HG03103 (cell line): ENCODE results near the gene ARRB2.
"Not testable (repeated sequence)": the region's sequence is repeated elsewhere in the genome, so short reads cannot be mapped to it uniquely, and the experiment has no call there.

Experiments used
- ATAC-seq: cut with Tn5 transposase; IDR thresholded peaks from one replicate; pipeline ENCODE4 v1.9.1; 2021; ENCODE audit warnings: low read depth; ENCODE audit not compliant: unreplicated experiment

ARRB2 gene

DNA sequence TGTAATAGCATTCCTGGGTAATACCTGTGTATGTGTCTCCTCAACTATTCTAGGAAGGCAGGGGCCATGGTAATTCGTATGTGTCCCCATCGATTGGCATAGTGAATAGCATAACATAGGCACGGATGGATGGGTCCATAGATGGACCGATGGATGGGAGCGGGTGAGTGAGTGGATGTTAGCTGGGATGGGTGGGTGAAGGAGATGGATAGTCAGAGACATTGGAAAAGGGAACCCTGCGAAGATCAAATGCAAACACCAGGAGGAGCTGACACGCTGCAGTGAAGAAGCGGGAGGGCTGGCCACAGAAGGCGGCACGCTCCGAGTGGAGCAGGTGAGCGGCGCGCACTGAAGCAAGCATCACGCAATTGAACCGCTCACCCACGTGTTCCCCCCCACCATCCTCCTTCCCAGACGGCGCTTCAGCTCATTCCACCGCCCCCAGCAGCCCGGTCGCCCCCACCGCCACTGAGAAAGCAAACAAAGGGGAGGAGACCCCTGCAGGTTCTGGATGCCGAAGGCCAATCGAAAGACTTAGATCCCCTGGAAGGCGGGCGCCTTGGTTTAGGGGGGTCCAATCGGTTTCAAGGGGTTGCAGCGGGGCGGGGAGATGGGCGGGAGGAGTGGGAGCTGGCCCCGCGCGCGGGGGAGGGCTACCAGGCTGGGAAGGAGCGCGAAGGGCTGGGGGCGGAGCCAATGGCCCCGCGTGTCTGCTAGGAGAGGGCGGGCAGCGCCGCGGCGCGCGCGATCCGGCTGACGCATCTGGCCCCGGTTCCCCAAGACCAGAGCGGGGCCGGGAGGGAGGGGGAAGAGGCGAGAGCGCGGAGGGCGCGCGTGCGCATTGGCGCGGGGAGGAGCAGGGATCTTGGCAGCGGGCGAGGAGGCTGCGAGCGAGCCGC lies at the start of gene ARRB2:
ARRB2 (plus strand) TSS at position 839 of the 899 bp plus-strand sequence. CDS start 90 bp downstream, outside the sequence.
- peak; percentile 62 for ATAC-seq

DNA sequence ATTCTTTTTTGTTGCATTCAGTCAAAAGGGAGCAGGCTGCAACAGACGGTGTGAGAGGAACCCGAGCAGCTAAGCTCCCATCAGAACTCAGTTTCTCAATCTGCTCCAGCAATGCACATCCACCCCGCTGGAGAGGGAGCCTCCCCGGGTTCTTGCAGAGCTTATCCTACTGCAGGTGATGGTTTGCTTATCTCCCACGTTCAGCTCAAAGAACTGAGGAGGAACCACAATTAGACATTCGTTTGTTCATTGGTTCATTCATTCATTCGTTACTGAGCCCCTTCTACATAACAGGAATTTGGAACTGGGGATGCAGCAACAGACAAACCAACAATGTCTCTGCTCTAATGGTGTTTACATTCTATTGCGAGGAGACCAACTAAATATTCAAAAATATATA lies 46.7 kb upstream of the ARRB2 start:
- no peak for ATAC-seq

DNA sequence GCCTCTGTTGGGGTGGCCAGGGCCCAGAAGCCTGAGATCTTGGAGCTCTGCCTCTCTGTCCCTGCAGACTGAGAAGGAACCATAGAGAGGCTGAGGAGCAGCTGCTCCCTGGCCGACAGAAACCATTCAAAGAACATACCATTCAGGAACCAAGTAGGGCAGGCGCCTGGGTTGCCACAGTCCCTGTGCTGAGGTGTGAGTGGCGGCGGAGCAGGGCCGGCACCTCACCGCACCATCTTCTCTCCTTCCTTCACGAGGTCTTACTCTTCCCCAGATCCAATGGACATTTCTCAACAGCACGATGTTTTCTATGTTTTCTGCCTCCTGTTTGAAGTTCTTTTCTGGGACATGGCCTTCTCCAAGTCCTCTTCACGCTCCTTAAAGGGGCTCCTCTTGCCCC lies 46.2 kb upstream of the ARRB2 start:
- no peak for ATAC-seq

DNA sequence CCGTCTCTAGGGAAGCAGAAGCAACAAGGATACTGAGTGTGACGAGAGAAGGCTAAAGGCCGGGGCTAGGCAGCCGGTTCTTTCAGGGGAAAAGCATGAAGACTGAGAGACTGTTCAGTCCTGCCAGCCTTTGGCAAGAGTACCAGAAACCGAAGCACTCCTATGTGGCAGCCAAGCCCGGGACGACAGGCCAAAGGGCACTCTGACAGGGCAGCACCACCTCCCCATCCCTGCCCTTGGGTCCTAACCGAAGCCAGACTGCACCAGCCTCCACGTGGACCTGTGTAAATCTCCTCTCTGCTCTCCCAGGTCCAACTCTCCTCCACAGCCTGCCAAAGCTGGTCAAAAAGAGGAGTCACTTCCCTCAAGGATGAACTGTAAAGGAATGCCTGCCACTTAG lies 45.4 kb upstream of the ARRB2 start:
- no peak for ATAC-seq

DNA sequence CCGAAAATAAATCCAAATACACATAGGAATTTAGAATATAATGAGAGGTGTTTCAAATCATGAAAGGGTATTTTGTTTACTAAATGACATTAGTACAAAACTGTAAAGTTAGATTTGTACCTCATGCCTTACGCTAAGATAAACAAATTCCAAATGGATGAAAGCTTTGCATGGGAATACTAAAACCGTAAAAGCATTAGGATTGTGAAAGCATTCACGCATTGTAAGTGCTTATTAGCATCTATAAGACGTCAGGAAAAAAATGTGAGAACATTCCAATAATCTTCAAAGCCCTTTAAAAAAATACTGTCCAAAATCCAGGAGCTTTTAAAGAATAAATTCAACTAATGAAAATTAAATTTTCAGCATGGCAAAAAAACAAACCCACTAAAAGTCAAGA lies 44.1 kb upstream of the ARRB2 start:
- no peak for ATAC-seq

DNA sequence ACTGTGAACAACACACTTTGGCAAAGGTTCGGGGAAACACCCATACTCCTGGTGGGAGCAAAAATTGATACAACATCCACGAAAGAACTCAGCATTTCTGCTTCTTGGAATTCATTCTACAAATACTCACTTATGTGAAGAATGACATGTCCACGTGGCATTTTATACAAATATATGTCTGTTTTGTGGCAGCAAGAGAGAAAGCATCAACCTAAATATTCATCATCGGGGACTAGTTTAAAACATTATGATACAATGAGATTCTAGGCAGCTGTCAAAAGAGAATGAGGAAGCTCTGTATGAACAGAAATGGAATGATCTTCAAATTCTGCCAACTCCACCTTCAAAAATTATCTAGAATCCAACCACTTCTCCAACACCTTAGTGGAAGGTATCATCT lies 43.3 kb upstream of the ARRB2 start:
- no peak for ATAC-seq

DNA sequence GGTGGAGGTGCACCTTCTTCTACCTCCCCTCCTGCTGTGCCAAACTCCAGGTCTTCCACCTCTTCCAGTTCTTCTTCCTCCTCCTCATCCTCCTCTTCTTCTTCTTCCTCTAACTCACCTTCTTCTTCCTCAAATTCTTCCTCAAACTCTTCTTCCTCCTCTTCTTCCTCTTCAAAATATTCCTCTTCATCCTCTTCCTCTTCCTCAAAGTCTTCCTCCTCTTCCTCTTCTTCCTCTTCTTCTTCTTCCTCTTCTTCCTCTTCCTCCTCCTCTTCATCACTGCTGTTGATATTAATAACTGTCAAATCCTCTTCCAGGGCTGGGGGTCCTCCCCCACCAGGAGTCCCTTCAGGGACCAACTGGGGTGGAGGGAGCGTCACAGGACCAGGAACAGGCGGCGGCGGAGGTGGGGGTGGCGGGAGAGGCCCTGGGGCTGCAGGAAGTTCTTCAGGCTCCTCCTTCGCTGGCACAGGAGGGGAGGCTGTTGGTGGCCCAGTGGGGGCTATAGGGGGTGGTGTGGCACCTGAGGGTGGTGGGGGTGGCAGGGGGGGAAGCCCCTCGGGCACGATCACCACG lies 38.3 kb upstream of the ARRB2 start:
- ATAC-seq: no peak

DNA sequence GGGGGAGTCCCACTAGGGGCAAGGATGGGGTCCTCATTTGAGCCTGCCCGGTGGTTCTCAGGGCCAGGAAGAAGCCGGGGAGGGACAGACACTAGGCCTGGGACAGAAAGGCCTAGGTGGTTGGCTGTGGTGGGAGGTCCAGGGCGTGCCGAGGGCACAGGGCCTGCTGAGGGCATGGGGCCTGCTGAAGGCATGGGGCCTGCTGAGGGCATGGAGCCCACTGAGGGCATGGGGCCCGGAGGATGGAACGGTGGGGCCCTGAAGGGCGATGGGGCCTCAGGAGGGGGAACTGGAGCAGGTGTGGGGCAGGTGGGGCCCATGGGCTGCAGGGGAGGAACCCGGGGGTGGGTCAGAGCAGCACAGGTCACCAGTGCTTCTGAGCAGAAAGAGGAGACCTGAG lies 37.7 kb upstream of the ARRB2 start:
- ATAC-seq: no peak

DNA sequence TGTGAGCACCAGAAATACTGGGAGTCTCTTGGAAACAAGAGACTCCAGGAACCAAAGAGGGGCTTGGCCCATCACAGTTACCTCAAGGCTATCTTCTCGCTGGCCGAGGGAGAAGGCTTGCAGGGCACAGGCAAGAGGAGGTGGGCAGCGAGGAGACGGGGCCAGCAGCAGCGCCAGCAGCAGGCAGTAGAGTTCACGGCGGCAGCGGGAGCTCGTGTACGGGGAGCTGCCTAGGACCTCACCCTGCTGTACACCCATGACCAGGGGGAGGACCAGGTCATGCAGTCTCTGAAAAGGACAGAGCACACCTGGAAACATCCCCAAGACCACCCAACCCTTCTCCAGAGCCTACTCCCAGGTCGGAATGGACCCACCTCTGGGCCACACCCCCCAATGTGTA lies 37.3 kb upstream of the ARRB2 start:
- no peak for ATAC-seq

GRCh38 chr17:4673986-4674684 lies 36.3 kb upstream of the ARRB2 start:
- no peak for ATAC-seq

- no peak for ATAC-seq
These were observed 35.8 kb upstream of the ARRB2 start for GRCh38 chr17:4674685-4674998.

GRCh38 chr17:4675791-4676190 lies 34.6 kb upstream of the ARRB2 start:
- no peak for ATAC-seq

GRCh38 chr17:4676791-4677190 lies 33.6 kb upstream of the ARRB2 start:
- no peak for ATAC-seq

GRCh38 chr17:4678448-4679026 lies 31.9 kb upstream of the ARRB2 start:
- ATAC-seq: no peak

DNA sequence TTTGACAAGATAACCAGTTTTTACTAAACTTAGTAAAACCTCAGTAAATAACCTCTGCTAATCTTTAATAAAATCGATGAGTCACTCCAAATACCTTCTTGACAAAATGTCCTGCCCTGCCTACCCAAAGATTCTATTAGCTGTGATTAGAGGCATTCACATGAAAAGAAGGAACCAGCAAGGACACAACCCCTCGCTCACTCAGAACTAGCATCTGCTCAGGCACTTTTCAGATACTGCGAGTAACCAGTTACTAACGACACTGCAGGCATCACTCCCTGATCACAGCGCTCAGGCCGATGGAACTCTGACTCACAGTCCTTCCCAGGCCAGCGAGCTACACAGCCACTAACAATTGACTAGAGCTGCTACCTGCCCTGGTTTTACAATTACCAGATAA lies 30.8 kb upstream of the ARRB2 start:
- no peak for ATAC-seq

DNA sequence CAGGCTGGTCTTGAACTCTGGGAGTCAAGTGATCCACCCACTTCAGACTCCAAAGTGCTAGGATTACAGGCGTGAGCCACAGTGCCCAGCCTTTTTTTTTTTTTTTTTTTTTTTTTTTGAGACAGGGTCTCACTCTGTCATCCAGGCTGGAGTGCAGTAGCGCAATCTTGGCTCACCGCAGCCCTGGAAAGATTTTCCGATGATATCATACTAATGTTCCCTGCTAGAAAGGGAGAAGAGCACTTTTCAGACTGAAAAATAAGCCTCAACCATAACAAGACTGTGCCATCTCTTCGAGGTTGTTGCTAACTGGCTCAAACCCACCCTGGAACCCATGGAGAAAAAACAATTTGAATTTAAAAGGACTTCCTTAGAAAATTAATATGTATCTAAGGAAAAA lies 26.7 kb upstream of the ARRB2 start:
- ATAC-seq: not testable (repeated sequence)

GRCh38 chr17:4689872-4690271 lies 20.6 kb upstream of the ARRB2 start:
- not testable (repeated sequence) for ATAC-seq

- no peak for ATAC-seq
These were observed 19.7 kb upstream of the ARRB2 start for GRCh38 chr17:4690745-4691144.

GRCh38 chr17:4691686-4692085 lies 18.7 kb upstream of the ARRB2 start:
- ATAC-seq: no peak

- no peak for ATAC-seq
These were observed 17.0 kb upstream of the ARRB2 start for GRCh38 chr17:4693416-4693815.

DNA sequence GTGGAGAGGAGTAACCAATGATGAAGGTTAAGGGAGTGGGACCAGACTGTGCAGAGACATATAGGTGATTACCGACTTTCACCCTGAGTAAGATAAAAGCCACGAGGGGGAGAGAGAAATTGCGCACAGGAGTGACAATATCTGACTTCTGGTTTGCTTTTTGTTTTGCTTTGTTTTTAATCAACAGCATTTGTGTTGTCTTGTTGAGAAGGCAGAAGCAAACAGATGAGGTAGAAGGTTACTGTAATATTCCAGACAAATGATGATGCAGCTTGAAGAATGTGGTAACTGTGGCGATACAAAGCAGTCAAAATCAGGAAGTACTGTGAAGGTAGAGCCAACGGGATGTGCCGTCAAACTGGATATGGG lies 14.0 kb upstream of the ARRB2 start:
- ATAC-seq: no peak
